ENCODE measurements around the gene CACNB1.

The CACNB1 gene

GRCh38 chr17:39141915-39142664, 55.4 kb downstream of the CACNB1 start:
- H3K4me3 ChIP-seq (ENCODE audit: low read depth, low read length), result no peak overlapping the region
- no peak for DNase-seq (ENCODE audit: low read depth)
- TF ChIP-seq CTCF (IDR thresholded peaks at IDR 0.05; ENCODE audit: low read depth, low read length), result no peak
- no peak for TF ChIP-seq MYC (IDR thresholded peaks at IDR 0.05; ENCODE audit: low read depth, low read length)
- TF ChIP-seq, protein P1, sequence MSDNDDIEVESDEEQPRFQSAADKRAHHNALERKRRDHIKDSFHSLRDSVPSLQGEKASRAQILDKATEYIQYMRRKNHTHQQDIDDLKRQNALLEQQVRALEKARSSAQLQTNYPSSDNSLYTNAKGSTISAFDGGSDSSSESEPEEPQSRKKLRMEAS (IDR thresholded peaks at IDR 0.05; ENCODE audit: low read depth, low read length), result no peak
- TF ChIP-seq POLR2A (IDR thresholded peaks at IDR 0.05; ENCODE audit: extremely low read depth, insufficient read length), result no peak

- H3K4me3 ChIP-seq (ENCODE audit: low read depth, low read length), result no peak overlapping the region
- no peak for TF ChIP-seq POLR2A (IDR thresholded peaks at IDR 0.05; ENCODE audit: extremely low read depth, insufficient read length)
- TF ChIP-seq, protein P1 (IDR thresholded peaks at IDR 0.05; ENCODE audit: low read depth, low read length), result no peak
- TF ChIP-seq CTCF (IDR thresholded peaks at IDR 0.05; ENCODE audit: low read depth, low read length), result no peak
- TF ChIP-seq MYC (IDR thresholded peaks at IDR 0.05; ENCODE audit: low read depth, low read length), result no peak
- no peak for DNase-seq (ENCODE audit: low read depth)
These were observed 56.2 kb downstream of the CACNB1 start for GRCh38 chr17:39141294-39141693.

DNA sequence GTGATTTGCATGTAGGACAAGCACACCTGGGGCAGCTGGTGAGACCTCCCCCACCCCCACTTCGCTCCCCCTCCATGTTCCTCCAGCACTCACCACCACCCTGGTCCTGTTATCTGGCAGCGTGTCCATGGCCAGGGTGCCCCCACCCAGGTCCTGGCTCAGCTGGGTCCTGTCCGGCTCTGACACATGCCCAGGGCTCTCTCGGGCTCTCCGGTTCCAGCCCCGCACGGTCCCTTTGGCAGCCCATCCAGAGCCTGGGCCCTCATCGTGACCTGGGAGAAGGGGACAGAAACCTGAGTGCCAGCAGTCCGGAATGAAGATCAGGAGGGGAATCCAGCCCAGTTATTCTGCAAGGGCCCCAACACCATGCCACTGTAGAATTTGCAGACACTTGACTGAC, 57.9 kb downstream of the CACNB1 start:
- no peak overlapping the region for H3K4me3 ChIP-seq (ENCODE audit: low read depth, low read length)
- TF ChIP-seq MYC (IDR thresholded peaks at IDR 0.05; ENCODE audit: low read depth, low read length), result no peak
- no peak for TF ChIP-seq CTCF (IDR thresholded peaks at IDR 0.05; ENCODE audit: low read depth, low read length)
- TF ChIP-seq, protein P1 (IDR thresholded peaks at IDR 0.05; ENCODE audit: low read depth, low read length), result no peak
- TF ChIP-seq POLR2A (IDR thresholded peaks at IDR 0.05; ENCODE audit: extremely low read depth, insufficient read length), result no peak

DNA sequence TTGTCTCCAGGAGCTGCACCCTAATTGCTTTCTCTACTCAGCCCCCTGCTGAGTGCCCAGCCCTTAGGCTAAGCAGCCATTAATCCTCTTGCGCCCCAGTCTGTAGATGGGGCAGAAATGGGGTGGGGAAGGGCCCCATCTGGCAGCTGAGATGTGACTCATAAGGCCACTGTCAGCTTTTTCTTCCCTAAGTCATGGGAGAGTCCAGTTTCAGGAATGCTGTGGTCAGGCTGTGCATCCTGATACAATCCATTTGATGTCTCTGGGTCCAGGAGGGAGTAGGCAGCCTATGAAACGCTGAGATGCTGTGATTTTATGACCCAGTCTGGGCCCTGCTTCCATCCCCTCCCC, 58.3 kb downstream of the CACNB1 start:
- H3K4me3 ChIP-seq (ENCODE audit: low read depth, low read length), result no peak overlapping the region
- TF ChIP-seq, protein P1 (IDR thresholded peaks at IDR 0.05; ENCODE audit: low read depth, low read length), result no peak
- TF ChIP-seq CTCF (IDR thresholded peaks at IDR 0.05; ENCODE audit: low read depth, low read length) (no peak), POLR2A (IDR thresholded peaks at IDR 0.05; ENCODE audit: extremely low read depth, insufficient read length) (no peak), MYC (IDR thresholded peaks at IDR 0.05; ENCODE audit: low read depth, low read length) (no peak)
- DNase-seq (ENCODE audit: low read depth), result no peak

More for the DNA sequence above, 57.9 kb downstream of the CACNB1 start:
- DNase-seq (ENCODE audit: low read depth), result no peak

DNA sequence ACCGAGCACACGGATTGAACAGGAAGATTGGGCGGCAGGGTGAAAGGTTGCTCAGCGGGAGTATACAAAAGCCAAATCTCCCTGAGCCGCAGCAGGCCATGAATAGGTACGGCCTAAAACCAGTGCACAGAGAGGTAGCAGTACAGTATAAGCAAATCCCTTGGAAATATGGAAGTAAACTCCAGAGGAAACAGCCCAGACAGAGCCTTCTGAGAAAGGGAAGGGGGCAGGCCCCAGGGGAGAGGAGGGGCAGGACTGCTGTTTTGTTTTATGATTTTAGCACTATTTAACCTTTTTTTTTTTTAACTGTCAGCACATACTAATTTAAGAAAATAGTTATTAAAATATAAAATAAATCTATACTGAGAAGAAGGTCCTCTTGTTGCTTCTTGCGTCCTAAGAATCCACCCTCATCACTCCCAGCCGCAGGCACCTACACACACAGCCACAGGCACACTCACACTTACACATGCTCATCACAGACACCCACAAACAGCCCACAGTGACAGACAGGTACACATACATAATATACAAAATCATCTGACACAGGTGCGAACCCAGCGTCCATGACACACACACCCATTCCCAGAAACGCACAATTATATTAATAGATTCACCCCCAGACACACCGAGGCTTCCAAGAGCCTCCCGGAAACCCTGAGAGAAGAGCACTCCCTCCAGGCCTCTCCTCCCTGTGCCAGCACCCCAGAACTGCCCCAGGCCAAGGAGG, 58.9 kb downstream of the CACNB1 start:
- H3K4me3 ChIP-seq (ENCODE audit: low read depth, low read length), result no peak overlapping the region
- TF ChIP-seq POLR2A (IDR thresholded peaks at IDR 0.05; ENCODE audit: extremely low read depth, insufficient read length), result no peak
- DNase-seq (ENCODE audit: low read depth), result no peak

DNA sequence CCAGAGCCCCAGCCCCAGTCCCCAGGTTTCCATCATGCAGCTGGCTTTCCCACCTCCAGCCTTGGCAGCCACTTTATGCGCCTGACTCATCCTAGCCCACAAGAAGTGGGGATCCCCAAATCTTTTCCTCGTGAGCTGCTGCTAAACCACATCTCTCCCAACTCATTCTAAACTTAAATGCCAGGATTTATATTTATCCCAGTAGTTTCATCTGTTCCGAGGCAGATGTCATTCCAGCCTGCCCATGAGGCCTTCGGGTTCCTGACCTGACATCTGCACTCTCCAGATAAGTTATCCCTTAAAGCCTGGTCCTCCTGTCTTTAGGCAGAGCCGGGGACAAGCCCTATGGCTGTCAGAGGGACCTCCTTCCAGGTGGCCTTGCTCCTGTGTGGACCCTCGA, 62.6 kb downstream of the CACNB1 start:
- no peak for TF ChIP-seq CTCF (IDR thresholded peaks at IDR 0.05; ENCODE audit: low read depth, low read length)
- TF ChIP-seq MYC (IDR thresholded peaks at IDR 0.05; ENCODE audit: low read depth, low read length), result no peak
- no peak for TF ChIP-seq POLR2A (IDR thresholded peaks at IDR 0.05; ENCODE audit: extremely low read depth, insufficient read length)
- TF ChIP-seq, protein P1 (IDR thresholded peaks at IDR 0.05; ENCODE audit: low read depth, low read length), result no peak
- DNase-seq (ENCODE audit: low read depth), result no peak
- H3K4me3 ChIP-seq (ENCODE audit: low read depth, low read length), result no peak overlapping the region

Data from NB4 (cell line).